GM12864 (cell line): ENCODE data around the gene TGOLN2.
"Not testable (repeated sequence)": the region's sequence is repeated elsewhere in the genome, so short reads cannot be mapped to it uniquely, and the experiment has no call there.

Source experiments
- DNase-seq: peaks from one replicate; pipeline ENCODE4 v3.0.0-alpha.2; 2011; ENCODE audit warnings: low read depth
- H3K4me3 ChIP-seq: 2 replicates; pipeline ENCODE4 v1.5.1; 2011; ENCODE audit warnings: mild to moderate bottlenecking, low read depth, low read length, control low read depth
- TF ChIP-seq, protein P1 (sequence below): IDR thresholded peaks from 2 replicates; pipeline ENCODE4 v1.5.1; 2011; ENCODE audit warnings: low read depth, mild to moderate bottlenecking, moderate library complexity, low read length, control low read depth, inconsistent platforms; ENCODE audit errors: missing control alignments

TGOLN2 gene

DNA sequence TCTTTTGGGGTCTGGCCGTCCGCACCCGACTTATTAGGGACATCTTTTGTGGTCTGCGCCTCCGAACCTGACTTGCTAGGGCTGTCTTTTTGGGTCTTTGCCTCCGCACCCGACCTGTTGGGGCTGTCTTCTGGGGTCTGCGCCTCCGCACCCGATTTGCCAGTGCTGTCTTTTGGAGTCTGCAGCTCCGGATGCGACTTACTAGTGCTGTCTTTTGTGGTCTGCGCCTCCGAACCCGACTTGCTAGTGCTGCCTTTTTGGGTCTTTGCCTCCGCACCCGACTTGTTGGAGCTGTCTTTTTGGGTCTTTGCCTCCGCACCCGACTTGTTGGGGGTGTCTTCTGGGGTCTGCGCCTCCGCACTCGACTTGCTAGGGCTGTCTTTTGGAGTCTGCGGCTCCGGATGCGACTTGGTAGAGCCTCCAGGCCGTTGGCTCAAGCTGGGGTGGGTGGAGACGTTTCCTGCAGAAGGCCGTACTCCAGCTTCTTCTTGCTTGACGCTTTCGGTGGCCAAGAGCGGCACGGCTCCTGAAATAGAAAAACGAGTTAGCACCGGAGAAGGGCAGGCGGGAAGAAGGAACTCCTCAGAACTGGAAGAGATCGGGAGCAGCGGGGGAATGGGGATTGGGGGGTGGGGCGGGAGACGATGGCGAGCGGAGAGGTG, 498 bp downstream of the TGOLN2 start:
- TF ChIP-seq, protein P1, sequence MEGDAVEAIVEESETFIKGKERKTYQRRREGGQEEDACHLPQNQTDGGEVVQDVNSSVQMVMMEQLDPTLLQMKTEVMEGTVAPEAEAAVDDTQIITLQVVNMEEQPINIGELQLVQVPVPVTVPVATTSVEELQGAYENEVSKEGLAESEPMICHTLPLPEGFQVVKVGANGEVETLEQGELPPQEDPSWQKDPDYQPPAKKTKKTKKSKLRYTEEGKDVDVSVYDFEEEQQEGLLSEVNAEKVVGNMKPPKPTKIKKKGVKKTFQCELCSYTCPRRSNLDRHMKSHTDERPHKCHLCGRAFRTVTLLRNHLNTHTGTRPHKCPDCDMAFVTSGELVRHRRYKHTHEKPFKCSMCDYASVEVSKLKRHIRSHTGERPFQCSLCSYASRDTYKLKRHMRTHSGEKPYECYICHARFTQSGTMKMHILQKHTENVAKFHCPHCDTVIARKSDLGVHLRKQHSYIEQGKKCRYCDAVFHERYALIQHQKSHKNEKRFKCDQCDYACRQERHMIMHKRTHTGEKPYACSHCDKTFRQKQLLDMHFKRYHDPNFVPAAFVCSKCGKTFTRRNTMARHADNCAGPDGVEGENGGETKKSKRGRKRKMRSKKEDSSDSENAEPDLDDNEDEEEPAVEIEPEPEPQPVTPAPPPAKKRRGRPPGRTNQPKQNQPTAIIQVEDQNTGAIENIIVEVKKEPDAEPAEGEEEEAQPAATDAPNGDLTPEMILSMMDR: no peak
- no peak for DNase-seq

DNA sequence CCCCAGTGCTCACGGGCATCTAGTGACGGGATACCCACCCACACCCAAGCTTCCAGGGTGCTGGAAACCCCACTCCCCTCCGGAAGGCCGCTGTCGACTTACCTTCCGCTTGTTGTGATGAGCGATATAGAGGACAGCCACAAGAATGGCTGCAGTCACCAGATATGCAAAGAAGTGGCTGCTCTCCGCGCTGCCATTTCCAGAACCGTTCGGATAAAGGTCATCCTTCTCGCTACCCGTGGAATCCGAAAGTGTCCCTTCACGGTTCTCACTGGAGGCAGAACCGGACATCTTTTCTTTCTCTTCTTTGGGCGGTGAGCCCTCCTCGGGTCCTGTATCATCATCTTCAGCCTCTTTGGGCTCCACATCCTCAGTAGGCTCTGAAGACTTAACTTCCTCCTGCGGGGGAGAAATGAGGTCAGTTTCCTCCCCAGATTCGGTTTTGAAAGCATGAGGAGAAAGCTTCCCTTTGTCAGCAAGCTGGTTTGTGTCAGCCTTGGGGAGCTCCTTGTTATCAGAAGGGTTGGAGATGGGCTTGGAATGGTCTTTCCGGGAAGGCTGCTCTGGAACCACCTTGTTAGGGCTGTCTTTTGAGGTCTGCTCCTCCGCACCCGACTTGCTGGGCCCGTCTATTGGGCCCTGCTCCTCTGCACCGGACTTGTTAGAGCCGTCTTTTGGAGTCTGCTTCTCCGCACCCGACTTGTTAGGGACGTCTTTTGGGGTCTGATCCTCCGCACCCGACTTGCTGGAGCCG, 1.2 kb downstream of the TGOLN2 start:
- DNase-seq: no peak
- H3K4me3 ChIP-seq: peak overlapping the region; percentile 90
- TF ChIP-seq, protein P1: no peak

More for the DNA sequence above, 498 bp downstream of the TGOLN2 start:
- H3K4me3 ChIP-seq: peak overlapping the region; percentile 90

DNA sequence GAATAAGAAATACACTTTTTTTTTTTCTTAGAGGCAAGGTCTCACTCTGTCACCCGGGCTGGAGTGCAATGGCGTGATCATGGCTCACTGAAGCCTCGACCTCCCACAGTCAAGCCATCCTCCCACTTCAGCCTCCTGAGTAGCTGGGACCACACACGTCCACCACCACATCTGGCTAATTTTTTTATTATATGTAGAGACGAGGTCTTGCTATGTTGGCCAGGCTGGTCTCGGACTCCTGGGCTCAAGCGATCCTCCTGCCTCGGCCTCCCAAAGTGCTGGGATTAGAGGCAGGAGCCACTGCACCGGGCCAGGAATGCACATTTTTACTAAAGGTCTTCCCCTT, 2.4 kb downstream of the TGOLN2 start:
- H3K4me3 ChIP-seq: peak overlapping the region; percentile 90
- TF ChIP-seq, protein P1: no peak
- DNase-seq: no peak

DNA sequence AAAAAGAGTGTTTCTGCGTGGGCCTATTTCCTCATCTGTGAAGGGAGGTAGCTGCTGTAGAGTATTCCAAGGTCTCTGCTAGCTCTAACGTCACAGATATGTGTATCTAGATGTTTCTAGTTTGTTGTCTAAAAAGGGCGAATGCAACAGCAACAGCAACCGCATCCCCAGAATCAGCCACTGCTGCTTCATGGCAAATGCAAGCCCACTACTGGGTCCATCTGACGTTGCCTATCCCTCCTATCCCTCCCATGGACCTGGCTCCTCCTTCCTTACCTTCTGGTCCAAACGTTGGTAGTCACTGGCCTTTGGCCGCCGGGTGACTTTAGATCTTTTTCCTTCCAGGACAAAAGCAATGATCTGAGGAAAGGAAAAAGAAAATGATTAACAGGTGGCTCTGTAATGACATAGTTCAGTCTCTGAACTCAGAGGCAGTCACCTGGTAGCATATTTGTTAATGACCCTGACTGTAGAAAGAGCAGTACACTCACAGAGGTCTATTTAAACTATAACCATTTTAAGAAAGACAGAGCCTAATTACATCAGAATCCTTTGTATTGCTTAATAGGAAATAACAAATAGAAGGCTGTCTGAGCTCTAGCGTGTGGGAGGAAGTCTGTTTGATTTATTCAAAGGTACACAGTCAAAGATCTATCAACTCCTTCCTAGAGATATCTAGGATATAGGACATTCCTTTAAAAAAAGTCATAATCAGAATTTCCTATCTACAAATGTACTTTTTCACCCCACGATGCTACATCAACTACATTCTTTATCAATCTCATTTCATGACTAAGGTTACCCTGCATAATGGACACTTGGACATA, 2.9 kb downstream of the TGOLN2 start:
- peak overlapping the region; percentile 90 for H3K4me3 ChIP-seq
- TF ChIP-seq, protein P1: no peak
- DNase-seq: no peak

DNA sequence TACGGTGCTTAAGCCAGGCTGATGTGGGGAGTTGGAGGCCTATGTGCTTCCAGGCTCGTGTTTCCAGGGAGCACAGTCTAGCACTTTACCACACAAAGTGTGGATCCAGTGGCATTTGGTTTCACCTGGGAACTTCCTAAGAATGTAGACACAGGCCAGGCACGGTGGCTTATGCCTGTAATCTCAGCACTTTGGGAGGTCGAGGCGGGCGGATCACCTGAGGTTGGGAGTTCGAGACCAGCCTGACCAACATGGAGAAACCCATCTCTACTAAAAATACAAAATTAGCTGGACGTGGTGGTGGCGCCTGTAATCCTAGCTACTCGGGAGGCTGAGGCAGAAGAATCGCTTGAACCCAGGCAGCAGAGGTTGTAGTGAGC, 3.8 kb downstream of the TGOLN2 start:
- not testable (repeated sequence) for H3K4me3 ChIP-seq, DNase-seq

DNA sequence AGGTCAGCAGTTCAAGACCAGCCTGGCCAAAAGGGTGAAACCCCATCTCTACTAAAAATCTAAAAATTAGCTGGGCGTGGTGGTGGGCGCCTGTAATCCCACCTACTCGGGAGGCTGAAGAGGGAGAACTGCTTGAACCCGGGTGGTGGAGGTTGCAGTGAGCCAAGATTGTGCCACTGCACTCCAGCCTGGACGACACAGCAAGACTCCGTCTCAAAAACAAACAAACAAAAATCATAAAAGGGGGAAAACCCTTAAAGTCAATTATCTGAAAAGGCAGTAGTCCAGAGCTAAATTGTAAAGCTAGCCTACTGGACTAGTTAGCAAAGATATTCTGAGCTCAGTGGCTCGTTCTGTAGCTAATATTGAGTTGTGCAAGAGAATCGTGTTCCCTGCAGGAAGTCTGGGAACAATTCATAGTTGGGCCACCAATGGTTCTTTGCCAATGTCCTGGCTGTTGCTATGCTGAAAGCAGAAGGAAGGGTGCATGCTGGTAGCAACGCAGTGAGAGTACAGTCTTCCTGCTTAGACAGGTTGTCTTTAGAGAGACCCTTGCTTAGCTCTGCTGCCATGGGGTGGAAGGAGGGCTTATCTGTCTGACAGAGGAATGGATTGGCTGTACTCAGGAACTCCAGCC, 4.3 kb downstream of the TGOLN2 start:
- TF ChIP-seq, protein P1: no peak
- no peak overlapping the region for H3K4me3 ChIP-seq
- DNase-seq: no peak

DNA sequence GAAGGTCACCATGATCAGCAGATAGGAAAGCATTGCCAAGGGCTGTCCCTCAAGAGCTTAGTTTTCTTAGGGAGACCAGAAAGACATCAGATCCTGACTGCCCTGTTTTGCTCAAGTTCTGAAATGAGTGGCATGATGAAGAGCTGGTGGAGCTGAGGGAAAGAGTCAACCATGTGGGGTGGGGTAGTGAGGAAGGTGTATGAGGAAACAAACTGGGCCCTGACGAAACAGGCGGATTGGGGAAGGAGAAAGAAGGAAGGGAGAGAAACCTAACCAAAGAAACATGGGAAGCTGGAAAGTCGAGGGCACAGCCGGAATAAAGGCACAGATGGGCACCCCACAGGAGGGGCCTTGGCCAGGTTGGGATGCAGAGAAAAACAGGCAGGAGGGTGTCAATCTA, 8.0 kb downstream of the TGOLN2 start:
- H3K4me3 ChIP-seq: no peak overlapping the region
- TF ChIP-seq, protein P1: no peak

More for the DNA sequence above, 8.0 kb downstream of the TGOLN2 start:
- DNase-seq: no peak
